ENCODE data around the gene DDB1.

DDB1 gene

GRCh38 chr11:61335355-61335710 lies 2.4 kb upstream of the DDB1 start:
- no peak for DNase-seq (ENCODE audit: low spot score)

- DNase-seq (ENCODE audit: low spot score) = no peak
These were observed 1.8 kb upstream of the DDB1 start for GRCh38 chr11:61334434-61335354.

GRCh38 chr11:61333550-61334433 lies 887 bp upstream of the DDB1 start:
- DNase-seq (ENCODE audit: low spot score) = no peak

- peak; percentile 65 for DNase-seq (ENCODE audit: low spot score)
These were observed 566 bp downstream of the DDB1 start for GRCh38 chr11:61332281-61332796.

GRCh38 chr11:61331651-61332050 lies 1.3 kb downstream of the DDB1 start:
- DNase-seq (ENCODE audit: low spot score) = no peak

- no peak for DNase-seq (ENCODE audit: low spot score)
These were observed 3.0 kb downstream of the DDB1 start for GRCh38 chr11:61329871-61330270.

GRCh38 chr11:61328351-61328750 lies 4.6 kb downstream of the DDB1 start:
- no peak for DNase-seq (ENCODE audit: low spot score)

GRCh38 chr11:61327669-61328071 lies 5.2 kb downstream of the DDB1 start:
- no peak for DNase-seq (ENCODE audit: low spot score)

- DNase-seq (ENCODE audit: low spot score) = no peak
These were observed 7.1 kb downstream of the DDB1 start for GRCh38 chr11:61325649-61326414.

- DNase-seq (ENCODE audit: low spot score) = no peak
These were observed 17.6 kb downstream of the DDB1 start for GRCh38 chr11:61315260-61315659.

GRCh38 chr11:61310749-61311148 lies 22.2 kb downstream of the DDB1 start:
- no peak for DNase-seq (ENCODE audit: low spot score)

- no peak for DNase-seq (ENCODE audit: low spot score)
These were observed 23.2 kb downstream of the DDB1 start for GRCh38 chr11:61309739-61310138.

- no peak for DNase-seq (ENCODE audit: low spot score)
These were observed 23.8 kb downstream of the DDB1 start for GRCh38 chr11:61309141-61309540.

- DNase-seq (ENCODE audit: low spot score) = no peak
These were observed 25.6 kb downstream of the DDB1 start for GRCh38 chr11:61307354-61307753.

- DNase-seq (ENCODE audit: low spot score) = no peak
These were observed 26.7 kb downstream of the DDB1 start for GRCh38 chr11:61306221-61306620.

- DNase-seq (ENCODE audit: low spot score) = no peak
These were observed 27.5 kb downstream of the DDB1 start for GRCh38 chr11:61305417-61305816.

GRCh38 chr11:61303725-61304124 lies 29.2 kb downstream of the DDB1 start:
- DNase-seq (ENCODE audit: low spot score) = no peak

GRCh38 chr11:61302550-61302949 lies 30.4 kb downstream of the DDB1 start:
- no peak for DNase-seq (ENCODE audit: low spot score)

- DNase-seq (ENCODE audit: low spot score) = peak; percentile 80
These were observed 34.2 kb downstream of the DDB1 start for GRCh38 chr11:61298663-61299244.

GRCh38 chr11:61297746-61298145 lies 35.2 kb downstream of the DDB1 start:
- DNase-seq (ENCODE audit: low spot score) = no peak

- no peak for DNase-seq (ENCODE audit: low spot score)
These were observed 35.6 kb downstream of the DDB1 start for GRCh38 chr11:61297341-61297740.

- DNase-seq (ENCODE audit: low spot score) = no peak
These were observed 37.3 kb downstream of the DDB1 start for GRCh38 chr11:61295596-61295926.
